Measurements from ENCODE around the gene B2M.
"Not testable (repeated sequence)": the region's sequence is repeated elsewhere in the genome, so short reads cannot be mapped to it uniquely, and the experiment has no call there.

B2M gene

GRCh38 chr15:44698641-44699040, 12.7 kb upstream of the B2M start:
- no peak for DNase-seq (ENCODE audit: low spot score)

- DNase-seq (ENCODE audit: low spot score): not testable (repeated sequence)
Observed at GRCh38 chr15:44700676-44701075, 10.6 kb upstream of the B2M start.

- DNase-seq (ENCODE audit: low spot score): no peak
Observed at GRCh38 chr15:44705986-44706385, 5.3 kb upstream of the B2M start.

GRCh38 chr15:44706401-44706800, 4.9 kb upstream of the B2M start:
- no peak for DNase-seq (ENCODE audit: low spot score)

GRCh38 chr15:44706946-44707636, 4.2 kb upstream of the B2M start:
- no peak for DNase-seq (ENCODE audit: low spot score)

GRCh38 chr15:44710236-44711095, 851 bp upstream of the B2M start:
- DNase-seq (ENCODE audit: low spot score): no peak

GRCh38 chr15:44711743-44712345, 527 bp downstream of the B2M start:
- no peak for DNase-seq (ENCODE audit: low spot score)

GRCh38 chr15:44712346-44713005, 1.2 kb downstream of the B2M start:
- DNase-seq (ENCODE audit: low spot score): peak; percentile 26

GRCh38 chr15:44713006-44713966, 2.0 kb downstream of the B2M start:
- DNase-seq (ENCODE audit: low spot score): no peak

GRCh38 chr15:44715142-44715796, 4.0 kb downstream of the B2M start:
- DNase-seq (ENCODE audit: low spot score): no peak

GRCh38 chr15:44715797-44716334, 4.5 kb downstream of the B2M start:
- no peak for DNase-seq (ENCODE audit: low spot score)

GRCh38 chr15:44716983-44717602, 5.8 kb downstream of the B2M start:
- DNase-seq (ENCODE audit: low spot score): no peak

- DNase-seq (ENCODE audit: low spot score): no peak
Observed at GRCh38 chr15:44718180-44718926, 7.0 kb downstream of the B2M start.

- no peak for DNase-seq (ENCODE audit: low spot score)
Observed at GRCh38 chr15:44718927-44719292, 7.6 kb downstream of the B2M start.

GRCh38 chr15:44719293-44719999, 8.1 kb downstream of the B2M start:
- no peak for DNase-seq (ENCODE audit: low spot score)

- DNase-seq (ENCODE audit: low spot score): not testable (repeated sequence)
Observed at GRCh38 chr15:44720000-44720435, 8.7 kb downstream of the B2M start.

- no peak for DNase-seq (ENCODE audit: low spot score)
Observed at GRCh38 chr15:44720460-44721176, 9.3 kb downstream of the B2M start.

- no peak for DNase-seq (ENCODE audit: low spot score)
Observed at GRCh38 chr15:44722011-44722410, 10.7 kb downstream of the B2M start.
